ENCODE measurements around the gene PSMA5. TPM values are rescaled to one million over a fixed set of nuclear protein-coding genes. Genes with fewer than 3 reads are reported as not detected.

Gene PSMA5
- total and polyA plus RNA-seq, 2 of the 4 experiments (the other 2 are of a cell fraction) = 75.5 to 107 TPM

DNA sequence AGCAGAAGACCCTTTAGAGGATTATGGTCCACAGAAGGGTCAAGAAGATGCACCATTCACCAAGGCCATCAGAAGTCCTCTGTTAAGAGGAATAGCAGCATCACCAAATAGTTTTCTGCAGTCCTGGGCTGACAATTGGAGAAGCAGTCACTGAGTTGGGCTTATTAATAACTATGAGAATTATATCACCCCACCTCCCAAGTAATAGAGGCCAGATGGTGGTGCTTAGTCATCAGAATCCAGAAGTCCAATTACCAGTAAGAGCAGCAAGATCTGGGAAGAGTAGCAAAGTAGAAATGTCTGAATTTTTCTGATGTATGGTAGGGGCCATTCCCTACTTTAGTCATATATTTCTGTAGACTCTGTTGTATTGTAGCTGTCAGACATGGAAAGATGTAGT lies 6.1 kb upstream of the PSMA5 start:
- no peak overlapping the region for H3K9ac ChIP-seq (ENCODE audit: low read depth, low read length)
- no peak overlapping the region for H4K5ac ChIP-seq (ENCODE audit: low read depth, low read length)
- peaks cover 4% of the 10 kb centered on the region; the same call in 1 of the 2 replicates for H3K4me1 ChIP-seq (ENCODE audit: control insufficient read depth, insufficient read depth, low read length)
- no peak overlapping the region for H3K14ac ChIP-seq (replicated peaks; ENCODE audit: low read depth, low read length)
- no peak overlapping the region for H3K4ac ChIP-seq (ENCODE audit: low read depth, low read length)
- peak; percentile 25 for DNase-seq
- peaks cover 4 to 12% of the 10 kb centered on the region in 2 experiments; a peak in 3 of 4 replicates for H3K79me1 ChIP-seq (ENCODE audit: low read depth in 1 of 2, low read length in 2 of 2)
- H2AK5ac ChIP-seq (ENCODE audit: low read depth, low read length) = no peak overlapping the region
- ATAC-seq (ENCODE audit: low read depth) = no peak
- no peak overlapping the region for H2BK20ac ChIP-seq (ENCODE audit: low read depth, low read length)
- no peak overlapping the region for H3K18ac ChIP-seq (ENCODE audit: low read depth, low read length)
- H3K36me3 ChIP-seq (ENCODE audit: control insufficient read depth, insufficient read depth, low read length) = no peaks in the 10 kb centered on the region
- TF ChIP-seq MXI1 (IDR thresholded peaks at IDR 0.05; ENCODE audit: borderline replicate concordance, low read depth, low read length) (no peak), RFX5 (IDR thresholded peaks at IDR 0.05; ENCODE audit: low read depth, low read length) (no peak), BHLHE40 (IDR thresholded peaks at IDR 0.05; ENCODE audit: low read depth, low read length) (no peak), FOS (IDR thresholded peaks at IDR 0.05; ENCODE audit: low read depth, low read length) (no peak), MAFK (IDR thresholded peaks at IDR 0.05; ENCODE audit: low read depth, low read length) (no peak), CHD1 (IDR thresholded peaks at IDR 0.05; ENCODE audit: low read depth, low read length) (no peak), MAZ (IDR thresholded peaks at IDR 0.05; ENCODE audit: borderline replicate concordance, low read depth, low read length) (no peak), CEBPB (IDR thresholded peaks at IDR 0.05; ENCODE audit: low read depth, low read length) (no peak), RAD21 (IDR thresholded peaks at IDR 0.05; ENCODE audit: low read length) (no peak), POLR2A (IDR thresholded peaks at IDR 0.05; ENCODE audit: low read depth, low read length) (no peak), NFE2L2 (IDR thresholded peaks at IDR 0.05; ENCODE audit: low read depth, low read length) (no peak), SMC3 (IDR thresholded peaks at IDR 0.05; ENCODE audit: low read depth, low read length) (no peak), RCOR1 (IDR thresholded peaks at IDR 0.05; ENCODE audit: insufficient replicate concordance, low read length) (no peak)
- TF ChIP-seq, protein P1, sequence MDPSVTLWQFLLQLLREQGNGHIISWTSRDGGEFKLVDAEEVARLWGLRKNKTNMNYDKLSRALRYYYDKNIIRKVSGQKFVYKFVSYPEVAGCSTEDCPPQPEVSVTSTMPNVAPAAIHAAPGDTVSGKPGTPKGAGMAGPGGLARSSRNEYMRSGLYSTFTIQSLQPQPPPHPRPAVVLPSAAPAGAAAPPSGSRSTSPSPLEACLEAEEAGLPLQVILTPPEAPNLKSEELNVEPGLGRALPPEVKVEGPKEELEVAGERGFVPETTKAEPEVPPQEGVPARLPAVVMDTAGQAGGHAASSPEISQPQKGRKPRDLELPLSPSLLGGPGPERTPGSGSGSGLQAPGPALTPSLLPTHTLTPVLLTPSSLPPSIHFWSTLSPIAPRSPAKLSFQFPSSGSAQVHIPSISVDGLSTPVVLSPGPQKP (IDR thresholded peaks at IDR 0.05; ENCODE audit: borderline replicate concordance, low read depth, low read length) = no peak
- TF ChIP-seq, protein P2, sequence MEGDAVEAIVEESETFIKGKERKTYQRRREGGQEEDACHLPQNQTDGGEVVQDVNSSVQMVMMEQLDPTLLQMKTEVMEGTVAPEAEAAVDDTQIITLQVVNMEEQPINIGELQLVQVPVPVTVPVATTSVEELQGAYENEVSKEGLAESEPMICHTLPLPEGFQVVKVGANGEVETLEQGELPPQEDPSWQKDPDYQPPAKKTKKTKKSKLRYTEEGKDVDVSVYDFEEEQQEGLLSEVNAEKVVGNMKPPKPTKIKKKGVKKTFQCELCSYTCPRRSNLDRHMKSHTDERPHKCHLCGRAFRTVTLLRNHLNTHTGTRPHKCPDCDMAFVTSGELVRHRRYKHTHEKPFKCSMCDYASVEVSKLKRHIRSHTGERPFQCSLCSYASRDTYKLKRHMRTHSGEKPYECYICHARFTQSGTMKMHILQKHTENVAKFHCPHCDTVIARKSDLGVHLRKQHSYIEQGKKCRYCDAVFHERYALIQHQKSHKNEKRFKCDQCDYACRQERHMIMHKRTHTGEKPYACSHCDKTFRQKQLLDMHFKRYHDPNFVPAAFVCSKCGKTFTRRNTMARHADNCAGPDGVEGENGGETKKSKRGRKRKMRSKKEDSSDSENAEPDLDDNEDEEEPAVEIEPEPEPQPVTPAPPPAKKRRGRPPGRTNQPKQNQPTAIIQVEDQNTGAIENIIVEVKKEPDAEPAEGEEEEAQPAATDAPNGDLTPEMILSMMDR (conservative IDR thresholded peaks at IDR 0.05; ENCODE audit: low read depth, low read length) = no peak
- TF ChIP-seq, protein P3, sequence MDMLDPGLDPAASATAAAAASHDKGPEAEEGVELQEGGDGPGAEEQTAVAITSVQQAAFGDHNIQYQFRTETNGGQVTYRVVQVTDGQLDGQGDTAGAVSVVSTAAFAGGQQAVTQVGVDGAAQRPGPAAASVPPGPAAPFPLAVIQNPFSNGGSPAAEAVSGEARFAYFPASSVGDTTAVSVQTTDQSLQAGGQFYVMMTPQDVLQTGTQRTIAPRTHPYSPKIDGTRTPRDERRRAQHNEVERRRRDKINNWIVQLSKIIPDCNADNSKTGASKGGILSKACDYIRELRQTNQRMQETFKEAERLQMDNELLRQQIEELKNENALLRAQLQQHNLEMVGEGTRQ (IDR thresholded peaks at IDR 0.05; ENCODE audit: low read depth, low read length) = no peak
- CTCF ChIA-PET = no interaction called here
- H4K91ac ChIP-seq (ENCODE audit: insufficient read depth, low read depth, low read length) = no peak overlapping the region
- intact Hi-C loops (cut with micrococcal nuclease) (no loop called here), in situ Hi-C loops (cut with MboI; ENCODE audit: low sequenced_read_pairs) (no loop called here), dilution Hi-C loops (cut with HindIII; ENCODE audit: low sequenced_read_pairs, unreplicated experiment) (no loop called here)
- H3K9me3 ChIP-seq (ENCODE audit: control insufficient read depth, insufficient read depth, low read length) = no peaks in the 10 kb centered on the region; the same call in 1 of the 2 replicates
- H3K9me1 ChIP-seq (ENCODE audit: insufficient read depth, low read length) = no peaks in the 10 kb centered on the region
- BruUV-seq (replicated peaks) = no TSS peak
- H3K4me2 ChIP-seq (ENCODE audit: low read depth, low read length) = no peak overlapping the region
- no peak overlapping the region for H2BK15ac ChIP-seq (ENCODE audit: low read depth, low read length)
- no peaks in the 10 kb centered on the region for H4K20me1 ChIP-seq (ENCODE audit: insufficient read depth, low read length)
- no peak overlapping the region for H2BK120ac ChIP-seq (ENCODE audit: low read depth, low read length)
- H3K4me3 ChIP-seq (ENCODE audit: insufficient read depth, low read depth, low read length) = no peak overlapping the region
- no peak overlapping the region for H3K27ac ChIP-seq (ENCODE audit: insufficient read depth, low read length)
- H2AFZ ChIP-seq (replicated peaks; ENCODE audit: low read length, poor library complexity) = no peak overlapping the region
- no peak overlapping the region for H3K56ac ChIP-seq (ENCODE audit: extremely low read depth, insufficient read depth, low read length)
- H3K23ac ChIP-seq (ENCODE audit: low read depth, low read length) = no peak overlapping the region
- no peaks in the 10 kb centered on the region for H3K27me3 ChIP-seq (ENCODE audit: control insufficient read depth, insufficient read depth, low read length)
- POLR2A ChIA-PET (ENCODE audit: unreplicated experiment) = no interaction called here
- no peak overlapping the region for H2AK9ac ChIP-seq (replicated peaks; ENCODE audit: low read depth, low read length, poor library complexity)
- no peak overlapping the region for H2BK5ac ChIP-seq (ENCODE audit: low read depth, low read length, poor library complexity, severe bottlenecking)
- no peak overlapping the region for H4K8ac ChIP-seq (ENCODE audit: low read depth in 2 of 2, low read length in 2 of 2)
